Loucy (cell line): ENCODE results near the gene CDC42EP3.

Source experiments
- EZH2phosphoT487 ChIP-seq: fragments of 200-600 bp; IDR thresholded peaks from 2 replicates; pipeline ENCODE4 v1.6.1; 2018; ENCODE audit warnings: antibody characterized with exemption, mild to moderate bottlenecking, moderate library complexity, borderline replicate concordance
- TF ChIP-seq, protein P1 (sequence below): fragments of 200-600 bp; sonication (generic); conservative IDR thresholded peaks from 2 replicates; pipeline ENCODE4 v1.5.1; 2014; ENCODE audit warnings: mild to moderate bottlenecking, antibody characterized with exemption, low read length

GRCh38 chr2:37635504-37636380, 35.7 kb downstream of the CDC42EP3 start:
- TF ChIP-seq, protein P1, sequence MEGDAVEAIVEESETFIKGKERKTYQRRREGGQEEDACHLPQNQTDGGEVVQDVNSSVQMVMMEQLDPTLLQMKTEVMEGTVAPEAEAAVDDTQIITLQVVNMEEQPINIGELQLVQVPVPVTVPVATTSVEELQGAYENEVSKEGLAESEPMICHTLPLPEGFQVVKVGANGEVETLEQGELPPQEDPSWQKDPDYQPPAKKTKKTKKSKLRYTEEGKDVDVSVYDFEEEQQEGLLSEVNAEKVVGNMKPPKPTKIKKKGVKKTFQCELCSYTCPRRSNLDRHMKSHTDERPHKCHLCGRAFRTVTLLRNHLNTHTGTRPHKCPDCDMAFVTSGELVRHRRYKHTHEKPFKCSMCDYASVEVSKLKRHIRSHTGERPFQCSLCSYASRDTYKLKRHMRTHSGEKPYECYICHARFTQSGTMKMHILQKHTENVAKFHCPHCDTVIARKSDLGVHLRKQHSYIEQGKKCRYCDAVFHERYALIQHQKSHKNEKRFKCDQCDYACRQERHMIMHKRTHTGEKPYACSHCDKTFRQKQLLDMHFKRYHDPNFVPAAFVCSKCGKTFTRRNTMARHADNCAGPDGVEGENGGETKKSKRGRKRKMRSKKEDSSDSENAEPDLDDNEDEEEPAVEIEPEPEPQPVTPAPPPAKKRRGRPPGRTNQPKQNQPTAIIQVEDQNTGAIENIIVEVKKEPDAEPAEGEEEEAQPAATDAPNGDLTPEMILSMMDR, result no peak
- no peak for TF ChIP-seq EZH2phosphoT487
